AG04450 (cell line): ENCODE results near the gene YIPF7. TPM values are rescaled to one million over a fixed set of nuclear protein-coding genes. Genes with fewer than 3 reads are reported as not detected.
A peak's percentile ranks its signal among the peaks of the same experiment; 100 is the strongest.

ENCODE experiments used
- CTCF ChIA-PET: fragments of 300-600, 350-600 bp; formaldehyde crosslinking; extraction: SDS; loops from one replicate; lab custom pipeline; 2022; ENCODE audit warnings: antibody characterized with exemption, inconsistent platforms; lab: Charles Lee
- POLR2A ChIA-PET: fragments of 350-600 bp; formaldehyde crosslinking; extraction: SDS; loops from one replicate; lab custom pipeline; 2021; ENCODE audit warnings: antibody characterized with exemption, inconsistent platforms; lab: Yijun Ruan, JAX
- DNase-seq: peaks from one replicate; pipeline ENCODE4 v3.0.0-alpha.2; 2011; ENCODE audit warnings: low read depth, low spot score
- H3K27ac ChIP-seq: one replicate; pipeline ENCODE4 v1.5.1; 2012; ENCODE audit warnings: low read depth, low read length, control low read depth
- H3K27me3 ChIP-seq: one replicate; pipeline ENCODE4 v1.6.0; 2012; ENCODE audit warnings: low read length; ENCODE audit not compliant: control insufficient read depth, insufficient read depth
- H3K4me3 ChIP-seq: 2 replicates; pipeline ENCODE4 v1.5.1; 2011; ENCODE audit warnings: mild to moderate bottlenecking, low read depth, low read length, control low read depth
- H3K9me3 ChIP-seq: 2 replicates; pipeline ENCODE4 v1.5.1; 2012; ENCODE audit warnings: low read length; ENCODE audit not compliant: control insufficient read depth, insufficient read depth
- CTCF ChIP-seq: IDR thresholded peaks from 2 replicates; pipeline ENCODE4 v1.5.1; 2011; ENCODE audit warnings: low read depth, low read length, control low read depth, inconsistent platforms
- polyA plus RNA-seq: library from polyadenylated mRNA; depleted of rRNA; stranded (reverse); fragments of >200 nt; gene quantifications from 2 replicates; pipeline ENCODE4 v1.2.3, GENCODE V29; 2011

Gene YIPF7
- polyA plus RNA-seq, 1 experiment, result not detected

- peak within 1 kb of the TSS; percentile 92 for H3K27ac ChIP-seq
- peak; percentile 56 for DNase-seq
- H3K9me3 ChIP-seq, result no peaks in the 10 kb centered on the region
- ChIA-PET POLR2A (interaction anchor here (0.6 to 1.9 kb wide), 6 partner anchors 15 to 1046 kb away, joined by 3 to 8 read pairs (median 4); partner anchors contain the start of gene GNPDA2), CTCF (interaction anchor here (0.6 kb wide), 1 partner anchor 1400 kb away, joined by 3 read pairs; no protein-coding TSS in a partner anchor)
- peak within 1 kb of the TSS; percentile 90 for H3K4me3 ChIP-seq
- no peak for TF ChIP-seq CTCF
- no peaks in the 10 kb centered on the region for H3K27me3 ChIP-seq
Measured at GRCh38 chr4:44678094-44679041, 26.9 kb upstream of the YIPF7 start, which contains the start of gene GUF1. GUF1 (plus strand) TSS chr4:44678420; CDS start chr4:44678623, 203 bp downstream.

DNA sequence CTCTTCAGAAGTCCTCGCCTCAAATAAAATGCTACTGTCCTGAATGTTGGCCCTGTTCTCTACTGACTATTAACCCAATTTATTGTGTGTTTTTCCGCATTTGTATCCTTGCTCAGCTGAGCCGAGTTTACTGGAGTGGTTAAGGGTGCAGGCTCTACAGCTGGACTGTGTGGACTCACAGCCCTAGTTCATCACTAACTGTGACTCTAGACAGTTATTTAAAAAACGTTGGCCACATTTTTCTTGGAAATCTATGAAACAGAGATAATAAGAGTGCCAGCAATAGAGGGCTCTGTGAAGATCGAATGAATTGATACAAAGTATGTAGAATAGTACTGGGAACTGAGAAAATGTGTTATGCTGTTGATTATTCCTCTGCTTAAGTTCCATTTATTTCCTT lies 23.9 kb upstream of the YIPF7 start:
- no peak for TF ChIP-seq CTCF
- H3K9me3 ChIP-seq, result no peaks in the 10 kb centered on the region
- DNase-seq, result no peak
- no peak overlapping the region for H3K4me3 ChIP-seq
- ChIA-PET CTCF (no interaction called here), POLR2A (no interaction called here)
- H3K27me3 ChIP-seq, result no peaks in the 10 kb centered on the region
- no peak overlapping the region for H3K27ac ChIP-seq

DNA sequence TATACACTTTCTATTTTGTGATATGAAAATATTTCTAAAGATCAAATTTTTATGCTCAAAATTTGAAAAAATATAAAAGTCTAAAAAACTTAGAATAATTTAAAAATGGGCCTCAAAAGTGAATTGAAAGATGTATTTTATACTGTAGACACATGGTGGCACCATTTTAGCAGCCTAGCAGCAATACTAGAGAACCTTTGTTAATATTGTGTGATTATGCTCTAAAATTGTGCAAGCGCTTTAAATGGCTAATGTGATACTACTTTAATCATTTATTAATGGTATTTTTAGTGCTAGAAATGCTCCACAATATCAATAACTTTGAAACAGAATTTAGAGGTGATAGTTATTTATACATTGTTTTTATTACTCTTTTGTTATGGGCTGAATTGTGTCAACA lies 23.0 kb upstream of the YIPF7 start:
- DNase-seq, result no peak

DNA sequence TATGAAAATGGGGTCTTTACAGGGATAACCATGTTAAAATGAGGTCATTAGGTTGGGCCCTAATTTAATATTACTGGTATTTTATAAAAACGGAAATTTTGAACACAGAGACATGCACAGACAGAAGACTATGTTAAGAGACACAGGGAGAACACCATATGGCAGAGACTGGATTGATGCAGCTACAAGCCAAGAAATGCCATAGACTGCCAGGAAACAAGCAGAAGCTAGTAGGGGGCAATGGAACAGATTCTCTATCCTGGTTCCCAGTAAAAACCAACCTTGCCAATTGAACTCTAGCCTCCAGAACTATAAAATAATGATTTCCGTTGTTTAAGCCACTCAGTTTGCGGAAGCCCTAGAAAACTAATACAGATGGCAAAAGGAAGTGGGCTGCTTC lies 20.2 kb upstream of the YIPF7 start:
- no peaks in the 10 kb centered on the region for H3K9me3 ChIP-seq
- no peaks in the 10 kb centered on the region for H3K27me3 ChIP-seq
- H3K4me3 ChIP-seq, result no peak overlapping the region
- POLR2A ChIA-PET, result no interaction called here
- no peak overlapping the region for H3K27ac ChIP-seq
- DNase-seq, result no peak
- TF ChIP-seq CTCF, result no peak
- CTCF ChIA-PET, result no interaction called here

More for the DNA sequence above, 23.0 kb upstream of the YIPF7 start:
- POLR2A ChIA-PET, result no interaction called here
- Histone ChIP-seq H3K27me3 (no peaks in the 10 kb centered on the region), H3K27ac (no peak overlapping the region), H3K4me3 (no peak overlapping the region), H3K9me3 (no peaks in the 10 kb centered on the region)
- CTCF ChIA-PET, result no interaction called here
- 0 out of 2 replicates have a peak, but pooled peaks have one; percentile 4 for TF ChIP-seq CTCF
